Astrocyte (in vitro differentiated cells and primary cell): Measurements from ENCODE around the gene GMDS. TPM values are rescaled to one million over a fixed set of nuclear protein-coding genes. Genes with fewer than 3 reads are reported as not detected.
A peak's percentile ranks its signal among the peaks of the same experiment; 100 is the strongest.

ENCODE experiments used
- DNase-seq: peaks from one replicate; pipeline ENCODE4 v3.0.0-alpha.2; 2010; ENCODE audit warnings: low read depth
- FAIRE-seq: peaks from 2 replicates; lab custom pipeline; 2011; peaks lifted over from hg19 to GRCh38; lab: Jason Lieb, UNC
- H2AFZ ChIP-seq: 2 replicates; pipeline ENCODE4 v1.6.0; 2012; ENCODE audit warnings: low read depth, low read length, inconsistent platforms
- H3K27ac ChIP-seq: 2 replicates; pipeline ENCODE4 v1.5.1; 2011; ENCODE audit warnings: low read depth, low read length, inconsistent platforms
- H3K27me3 ChIP-seq: 2 replicates; pipeline ENCODE4 v1.6.0; 2011; ENCODE audit warnings: low read length, inconsistent platforms; ENCODE audit not compliant: insufficient read depth
- H3K36me3 ChIP-seq: 2 replicates; pipeline ENCODE4 v1.5.1; 2011; ENCODE audit warnings: low read length, inconsistent platforms; ENCODE audit not compliant: insufficient read depth
- H3K4me1 ChIP-seq: 2 replicates; pipeline ENCODE4 v1.5.1; 2011; ENCODE audit warnings: low read length, inconsistent platforms; ENCODE audit not compliant: insufficient read depth
- H3K4me2 ChIP-seq: 2 replicates; pipeline ENCODE4 v1.6.0; 2012; ENCODE audit warnings: low read length, inconsistent platforms
- H3K4me3 ChIP-seq: 2 replicates; pipeline ENCODE4 v1.5.1; 2011; ENCODE audit warnings: low read depth, mild to moderate bottlenecking, low read length, inconsistent platforms; ENCODE audit not compliant: insufficient read depth
- H3K79me2 ChIP-seq: 2 replicates; pipeline ENCODE4 v1.6.0; 2012; ENCODE audit warnings: mild to moderate bottlenecking, low read length, inconsistent platforms; ENCODE audit not compliant: insufficient read depth
- H3K9ac ChIP-seq: 2 replicates; pipeline ENCODE4 v1.6.0; 2012; ENCODE audit warnings: mild to moderate bottlenecking, low read length, inconsistent platforms
- H3K9me3 ChIP-seq: 2 replicates; pipeline ENCODE4 v1.5.1; 2012; ENCODE audit warnings: low read depth, mild to moderate bottlenecking, low read length, inconsistent platforms; ENCODE audit not compliant: insufficient read depth
- H4K20me1 ChIP-seq: 2 replicates; pipeline ENCODE4 v1.6.0; 2012; ENCODE audit warnings: low read length, inconsistent platforms; ENCODE audit not compliant: insufficient read depth
- H3K27ac Mint-ChIP-seq: one replicate; pipeline ENCODE4 v1.8.0; 2021; ENCODE audit warnings: mild to moderate bottlenecking, mixed read lengths; ENCODE audit not compliant: unreplicated experiment
- H3K27me3 Mint-ChIP-seq: one replicate; pipeline ENCODE4 v1.8.0; 2021; ENCODE audit warnings: low read depth, mixed read lengths; ENCODE audit not compliant: unreplicated experiment
- H3K36me3 Mint-ChIP-seq: one replicate; pipeline ENCODE4 v1.8.0; 2021; ENCODE audit warnings: low read depth, mixed read lengths; ENCODE audit not compliant: unreplicated experiment
- H3K4me1 Mint-ChIP-seq: one replicate; pipeline ENCODE4 v1.8.0; 2021; ENCODE audit warnings: low read depth, mixed read lengths; ENCODE audit not compliant: unreplicated experiment
- H3K4me3 Mint-ChIP-seq: one replicate; pipeline ENCODE4 v1.8.0; 2021; ENCODE audit warnings: mild to moderate bottlenecking, moderate library complexity, mixed read lengths; ENCODE audit not compliant: unreplicated experiment
- H3K9me3 Mint-ChIP-seq: one replicate; pipeline ENCODE4 v1.8.0; 2021; ENCODE audit warnings: mild to moderate bottlenecking, mixed read lengths; ENCODE audit not compliant: unreplicated experiment
- CTCF ChIP-seq: IDR thresholded peaks from 2 replicates; pipeline ENCODE4 v1.5.1; 2011; ENCODE audit warnings: low read depth, mild to moderate bottlenecking, inconsistent platforms, low read length, moderate library complexity; ENCODE audit not compliant: insufficient read depth
- EZH2 ChIP-seq: IDR thresholded peaks from 2 replicates; pipeline ENCODE4 v1.6.1; 2012; ENCODE audit warnings: mild to moderate bottlenecking, low read length, inconsistent platforms; ENCODE audit not compliant: insufficient read depth
- total RNA-seq: library from RNA; stranded (reverse); gene quantifications from 2 replicates; pipeline ENCODE4 v1.2.1, GENCODE V29; 2021

The GMDS gene
- total RNA-seq, 1 donor from 2014 or later: 9.4 TPM

GRCh38 chr6:1605893-1606779 is 639.3 kb downstream of the GMDS start:
- Histone ChIP-seq H4K20me1 (peaks cover 23% of the 10 kb centered on the region), H3K4me1 (peaks cover 21% of the 10 kb centered on the region), H3K27me3 (peaks cover 78% of the 10 kb centered on the region), H3K79me2 (peaks cover 3% of the 10 kb centered on the region), H3K4me2 (peak overlapping the region; percentile 10), H3K27ac (no peak overlapping the region), H2AFZ (no peak overlapping the region), H3K9ac (no peak overlapping the region), H3K4me3 (no peak overlapping the region), H3K36me3 (no peaks in the 10 kb centered on the region), H3K9me3 (no peaks in the 10 kb centered on the region)
- peaks cover 6% of the 10 kb centered on the region for H3K4me1 Mint-ChIP-seq
- FAIRE-seq (no peak), DNase-seq (no peak)
- peak overlapping the region; percentile 53 for H3K27ac Mint-ChIP-seq
- TF ChIP-seq CTCF (no peak), EZH2 (no peak)
- H3K9me3 Mint-ChIP-seq: peaks cover 4% of the 10 kb centered on the region
- no peaks in the 10 kb centered on the region for H3K36me3 Mint-ChIP-seq
- H3K4me3 Mint-ChIP-seq: no peak overlapping the region
- peaks cover 56% of the 10 kb centered on the region for H3K27me3 Mint-ChIP-seq

- Histone ChIP-seq H3K27me3 (peaks cover 86% of the 10 kb centered on the region), H2AFZ (peak overlapping the region; percentile 75), H3K36me3 (no peaks in the 10 kb centered on the region), H3K27ac (no peak overlapping the region), H3K4me3 (no peak overlapping the region), H3K79me2 (no peaks in the 10 kb centered on the region), H3K4me2 (peak overlapping the region; percentile 84), H3K9me3 (no peaks in the 10 kb centered on the region), H3K4me1 (peaks cover 21% of the 10 kb centered on the region), H3K9ac (no peak overlapping the region), H4K20me1 (peaks cover 23% of the 10 kb centered on the region)
- DNase-seq (no peak), FAIRE-seq (no peak)
- no peak overlapping the region for H3K27ac Mint-ChIP-seq
- H3K4me3 Mint-ChIP-seq: peak overlapping the region; percentile 41
- H3K4me1 Mint-ChIP-seq: peaks cover 6% of the 10 kb centered on the region
- H3K27me3 Mint-ChIP-seq: peaks cover 61% of the 10 kb centered on the region
- H3K9me3 Mint-ChIP-seq: peaks cover 4% of the 10 kb centered on the region
- no peaks in the 10 kb centered on the region for H3K36me3 Mint-ChIP-seq
- TF ChIP-seq CTCF: no peak
- TF ChIP-seq EZH2: peak; percentile 99
Measured at GRCh38 chr6:1605004-1605892, 640.2 kb downstream of the GMDS start.
